HG02759 (cell line): ENCODE measurements around the gene NRN1.
"Not testable (repeated sequence)": the region's sequence is repeated elsewhere in the genome, so short reads cannot be mapped to it uniquely, and the experiment has no call there.

Experiments
- ATAC-seq: cut with Tn5 transposase; IDR thresholded peaks from one replicate; pipeline ENCODE4 v1.9.1; 2021; ENCODE audit warnings: mild to moderate bottlenecking, moderate library complexity; ENCODE audit not compliant: unreplicated experiment

Gene NRN1

GRCh38 chr6:6006428-6007365 lies at the start of gene NRN1:
Gene NRN1 (minus strand): TSS chr6:6006925. CDS start chr6:6006749, 176 bp downstream.
- no peak for ATAC-seq

GRCh38 chr6:6052216-6052615 lies 45.5 kb upstream of the NRN1 start:
- ATAC-seq = no peak

- ATAC-seq = no peak
Measured at GRCh38 chr6:6046716-6047115, 40.0 kb upstream of the NRN1 start.

- ATAC-seq = no peak
Measured at GRCh38 chr6:6039946-6040509, 33.3 kb upstream of the NRN1 start.

- ATAC-seq = no peak
Measured at GRCh38 chr6:6037179-6037578, 30.5 kb upstream of the NRN1 start.

GRCh38 chr6:6033858-6034257 lies 27.1 kb upstream of the NRN1 start:
- ATAC-seq = no peak

- no peak for ATAC-seq
Measured at GRCh38 chr6:6026513-6027205, 19.9 kb upstream of the NRN1 start.

GRCh38 chr6:6025736-6026135 lies 19.0 kb upstream of the NRN1 start:
- no peak for ATAC-seq

GRCh38 chr6:6024220-6024619 lies 17.5 kb upstream of the NRN1 start:
- no peak for ATAC-seq

- ATAC-seq = not testable (repeated sequence)
Measured at GRCh38 chr6:6022841-6023240, 16.1 kb upstream of the NRN1 start.

GRCh38 chr6:6008648-6009421 lies 2.1 kb upstream of the NRN1 start:
- ATAC-seq = peak; percentile 74

- no peak for ATAC-seq
Measured at GRCh38 chr6:6008089-6008647, 1.4 kb upstream of the NRN1 start.

- ATAC-seq = no peak
Measured at GRCh38 chr6:6007366-6008088, 802 bp upstream of the NRN1 start.

GRCh38 chr6:6006006-6006427 lies 708 bp downstream of the NRN1 start:
- ATAC-seq = no peak

GRCh38 chr6:6005051-6006005 lies 1.4 kb downstream of the NRN1 start:
- no peak for ATAC-seq

GRCh38 chr6:6004390-6004995 lies 2.2 kb downstream of the NRN1 start:
- no peak for ATAC-seq

GRCh38 chr6:6003621-6004366 lies 2.9 kb downstream of the NRN1 start:
- ATAC-seq = no peak
